ENCODE measurements around the gene C5. TPM values are rescaled to one million over a fixed set of nuclear protein-coding genes. Genes with fewer than 3 reads are reported as not detected.
"Not testable (repeated sequence)": the region's sequence is repeated elsewhere in the genome, so short reads cannot be mapped to it uniquely, and the experiment has no call there.

C5 gene
- total and polyA plus RNA-seq, 12 donors, result 1.4 to 7.9 (median 3.0) TPM

- H3K4me1 ChIP-seq (replicated peaks in 1 of 2), result no peaks in the 10 kb centered on the region
- TF ChIP-seq CTCF (IDR thresholded peaks at IDR 0.05) (no peak), POLR2A (IDR thresholded peaks at IDR 0.05) (no peak)
- H3K27ac ChIP-seq, result no peak overlapping the region
- intact Hi-C loops (cut with DNase I), result no loop called here
- H3K36me3 ChIP-seq (replicated peaks in 1 of 2), result no peaks in the 10 kb centered on the region
- no peaks in the 10 kb centered on the region for H3K9me3 ChIP-seq (replicated peaks in 1 of 3)
- no peak overlapping the region for H3K4me3 ChIP-seq
- no peaks in the 10 kb centered on the region for H3K27me3 ChIP-seq
- no peak for DNase-seq
Measured at GRCh38 chr9:121048618-121049017, 1.5 kb downstream of the C5 start.

- H3K36me3 ChIP-seq (replicated peaks in 1 of 2), result no peaks in the 10 kb centered on the region
- H3K27me3 ChIP-seq, result no peaks in the 10 kb centered on the region
- DNase-seq, result no peak
- no peak overlapping the region for H3K4me3 ChIP-seq
- H3K4me1 ChIP-seq (replicated peaks in 1 of 2), result no peaks in the 10 kb centered on the region
- 94 to 100% (median 98%) methylated on average over 2 of the region's 2 CpGs for WGBS, 4 donors
- no peaks in the 10 kb centered on the region for H3K9me3 ChIP-seq (replicated peaks in 1 of 3)
- intact Hi-C loops (cut with DNase I), result no loop called here
- H3K27ac ChIP-seq, result no peak overlapping the region
- TF ChIP-seq POLR2A (IDR thresholded peaks at IDR 0.05), result no peak
- no peak for TF ChIP-seq CTCF (IDR thresholded peaks at IDR 0.05)
Measured at GRCh38 chr9:121048175-121048574, 1.9 kb downstream of the C5 start.

- intact Hi-C loops (cut with DNase I), result no loop called here
- Histone ChIP-seq H3K27ac (no peak overlapping the region), H3K4me3 (no peak overlapping the region), H3K4me1 (replicated peaks in 1 of 2) (no peaks in the 10 kb centered on the region), H3K27me3 (no peaks in the 10 kb centered on the region), H3K36me3 (replicated peaks in 1 of 2) (no peaks in the 10 kb centered on the region), H3K9me3 (replicated peaks in 1 of 3) (no peaks in the 10 kb centered on the region)
- TF ChIP-seq POLR2A (IDR thresholded peaks at IDR 0.05), result no peak
- TF ChIP-seq CTCF (IDR thresholded peaks at IDR 0.05), result no peak
- no peak for DNase-seq
Measured at GRCh38 chr9:121038804-121039203, 11.3 kb downstream of the C5 start.

- WGBS, 4 donors, result 89 to 99% (median 96%) methylated on average over 2 of the region's 2 CpGs
- H3K36me3 ChIP-seq (replicated peaks in 1 of 2), result no peaks in the 10 kb centered on the region
- H3K4me1 ChIP-seq (replicated peaks in 1 of 2), result no peaks in the 10 kb centered on the region
- no peaks in the 10 kb centered on the region for H3K9me3 ChIP-seq (replicated peaks in 1 of 3)
- no peaks in the 10 kb centered on the region for H3K27me3 ChIP-seq
- intact Hi-C loops (cut with DNase I), result no loop called here
- H3K4me3 ChIP-seq, result no peak overlapping the region
- no peak for TF ChIP-seq POLR2A (IDR thresholded peaks at IDR 0.05)
- no peak for TF ChIP-seq CTCF (IDR thresholded peaks at IDR 0.05)
- no peak for DNase-seq
- H3K27ac ChIP-seq, result no peak overlapping the region
Measured at GRCh38 chr9:121038362-121038761, 11.7 kb downstream of the C5 start.

GRCh38 chr9:121035717-121036116 is 14.4 kb downstream of the C5 start:
- H3K4me1 ChIP-seq (replicated peaks in 1 of 2); H3K36me3 ChIP-seq (replicated peaks in 1 of 2); intact Hi-C loops (cut with DNase I); DNase-seq; H3K27ac ChIP-seq; H3K4me3 ChIP-seq; H3K9me3 ChIP-seq (replicated peaks in 1 of 3); H3K27me3 ChIP-seq: not testable (repeated sequence)

Measured in adrenal gland (tissue), 12 donors.